DND-41 (cell line): ENCODE results near the gene KCNC1.

Experiments used
- ATAC-seq: fragments of 200-7000 bp; cut with Tn5 transposase; 3 replicates; pipeline ENCODE4 v1.9.1; 2021; ENCODE audit warnings: low read depth; ENCODE audit not compliant: insufficient read depth
- DNase-seq: peaks from one replicate; pipeline ENCODE4 v3.0.0-alpha.2; 2020
- H2AFZ ChIP-seq: 2 replicates; pipeline ENCODE4 v1.6.0; 2012; ENCODE audit warnings: low read depth, low read length
- H3K27ac ChIP-seq: 2 replicates; pipeline ENCODE4 v1.5.1; 2012; ENCODE audit warnings: low read length, inconsistent platforms
- H3K27me3 ChIP-seq: fragments of 200-600 bp; sonication (generic); 2 replicates; pipeline ENCODE4 v1.6.0; 2012; ENCODE audit warnings: low read length, mild to moderate bottlenecking, inconsistent platforms; ENCODE audit not compliant: insufficient read depth, poor library complexity
- H3K36me3 ChIP-seq: 2 replicates; pipeline ENCODE4 v1.5.1; 2012; ENCODE audit warnings: low read length, inconsistent platforms; ENCODE audit not compliant: insufficient read depth
- H3K4me1 ChIP-seq: 2 replicates; pipeline ENCODE4 v1.5.1; 2012; ENCODE audit warnings: mild to moderate bottlenecking, low read length; ENCODE audit not compliant: insufficient read depth
- H3K4me2 ChIP-seq: 2 replicates; pipeline ENCODE4 v1.6.0; 2012; ENCODE audit warnings: mild to moderate bottlenecking, moderate library complexity, low read length, inconsistent platforms; ENCODE audit not compliant: insufficient read depth
- H3K4me3 ChIP-seq, 2 experiments: fragments of 200-600 bp in 1 of 2; shearing (Covaris generic) in 1 of 2; 2 replicates each; pipeline ENCODE4 v1.5.1; 2012 to 2016; ENCODE audit warnings: inconsistent platforms in 2 of 2, low read length in 2 of 2, mild to moderate bottlenecking in 2 of 2, low read depth in 1 of 2, moderate library complexity in 1 of 2
- H3K79me2 ChIP-seq: 2 replicates; pipeline ENCODE4 v1.6.0; 2012; ENCODE audit warnings: low read length, inconsistent platforms; ENCODE audit not compliant: insufficient read depth
- H3K9ac ChIP-seq: 2 replicates; pipeline ENCODE4 v1.6.0; 2012; ENCODE audit warnings: low read depth, mild to moderate bottlenecking, inconsistent platforms, low read length, moderate library complexity
- H3K9me3 ChIP-seq: 2 replicates; pipeline ENCODE4 v1.5.1; 2012; ENCODE audit warnings: low read length, moderate library complexity, mild to moderate bottlenecking, inconsistent platforms; ENCODE audit not compliant: insufficient read depth, severe bottlenecking
- H4K20me1 ChIP-seq: 2 replicates; pipeline ENCODE4 v1.6.0; 2012; ENCODE audit warnings: low read length; ENCODE audit not compliant: insufficient read depth
- CTCF ChIP-seq: IDR thresholded peaks from 2 replicates; pipeline ENCODE4 v1.5.1; 2012; ENCODE audit warnings: borderline replicate concordance, low read length, moderate library complexity, mild to moderate bottlenecking; ENCODE audit not compliant: poor library complexity, severe bottlenecking; ENCODE audit errors: extremely low read depth
- EZH2 ChIP-seq: IDR thresholded peaks from 3 replicates; pipeline ENCODE4 v1.6.1; 2012; ENCODE audit warnings: borderline replicate concordance, low read depth, mild to moderate bottlenecking, moderate library complexity, low read length, inconsistent platforms; ENCODE audit not compliant: severe bottlenecking

KCNC1 gene

DNA sequence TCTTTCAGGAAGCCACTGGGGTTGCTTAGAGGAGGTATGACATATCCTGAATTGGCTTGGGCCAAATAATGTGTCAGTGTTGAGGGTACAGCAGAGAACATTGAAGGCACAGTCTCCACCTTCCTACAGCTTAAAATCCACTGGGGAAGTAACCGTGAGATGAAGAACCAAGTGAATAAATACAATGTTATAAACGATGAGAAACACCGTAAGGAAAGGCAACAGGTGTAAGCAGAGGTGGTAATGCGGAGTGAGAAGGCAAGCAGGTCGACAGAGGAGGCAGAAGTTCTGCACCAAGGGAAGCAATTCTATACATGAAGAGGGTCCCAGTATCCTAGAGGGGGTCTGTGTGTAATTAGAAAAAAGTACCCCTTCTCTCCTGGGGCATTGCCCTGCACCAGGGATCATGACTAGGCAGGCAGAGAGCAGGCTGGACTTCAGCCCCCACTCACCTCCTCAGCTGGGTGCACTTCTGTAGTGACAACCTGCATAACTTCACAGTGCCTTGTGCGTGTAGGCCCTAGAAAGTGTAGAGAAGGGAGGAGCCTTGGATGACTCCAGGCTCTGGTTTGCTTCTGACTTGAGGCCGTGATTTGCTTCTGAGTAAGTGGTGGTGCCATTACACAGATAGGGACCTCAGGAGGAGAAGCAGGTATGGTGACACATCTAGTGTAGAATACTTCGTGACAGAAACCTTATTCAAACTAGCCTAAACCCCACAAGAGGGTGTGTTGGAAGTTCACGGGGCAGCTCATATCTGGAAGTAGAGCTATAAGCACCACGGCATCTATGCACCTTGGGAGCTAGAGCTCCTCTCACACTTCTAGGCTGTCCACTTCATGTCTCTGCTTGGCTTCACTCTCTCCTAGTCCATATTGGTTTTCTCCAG is 10.3 kb upstream of the KCNC1 start:
- Histone ChIP-seq H3K27ac (no peak overlapping the region), H3K36me3 (no peaks in the 10 kb centered on the region), H4K20me1 (no peaks in the 10 kb centered on the region), H3K9me3 (no peaks in the 10 kb centered on the region), H3K27me3 (peaks cover 3% of the 10 kb centered on the region), H3K79me2 (no peaks in the 10 kb centered on the region), H2AFZ (no peak overlapping the region), H3K4me2 (no peak overlapping the region), H3K9ac (no peak overlapping the region), H3K4me3 (no peak overlapping the region), H3K4me1 (no peaks in the 10 kb centered on the region)
- no peak for TF ChIP-seq EZH2
- no peak for TF ChIP-seq CTCF
- DNase-seq = no peak
- no peak for ATAC-seq

GRCh38 chr11:17725174-17725573 is 9.4 kb upstream of the KCNC1 start:
- Histone ChIP-seq H3K4me2 (no peak overlapping the region), H2AFZ (no peak overlapping the region), H4K20me1 (no peaks in the 10 kb centered on the region), H3K4me3 (no peak overlapping the region), H3K79me2 (no peaks in the 10 kb centered on the region), H3K27me3 (peaks cover 3% of the 10 kb centered on the region), H3K4me1 (no peaks in the 10 kb centered on the region), H3K9me3 (no peaks in the 10 kb centered on the region), H3K36me3 (no peaks in the 10 kb centered on the region), H3K27ac (no peak overlapping the region), H3K9ac (no peak overlapping the region)
- ATAC-seq = no peak
- TF ChIP-seq EZH2 = no peak
- no peak for TF ChIP-seq CTCF
- no peak for DNase-seq

- H3K4me1 ChIP-seq = no peaks in the 10 kb centered on the region
- no peaks in the 10 kb centered on the region for H4K20me1 ChIP-seq
- no peak for ATAC-seq
- no peaks in the 10 kb centered on the region for H3K9me3 ChIP-seq
- H3K9ac ChIP-seq = no peak overlapping the region
- no peak for TF ChIP-seq EZH2
- no peak for TF ChIP-seq CTCF
- DNase-seq = no peak
- no peaks in the 10 kb centered on the region for H3K36me3 ChIP-seq
- no peak overlapping the region for H3K27ac ChIP-seq
- H3K4me3 ChIP-seq = no peak overlapping the region
- H2AFZ ChIP-seq = no peak overlapping the region
- peaks cover 3% of the 10 kb centered on the region for H3K27me3 ChIP-seq
- no peaks in the 10 kb centered on the region for H3K79me2 ChIP-seq
- no peak overlapping the region for H3K4me2 ChIP-seq
Observed at GRCh38 chr11:17730137-17730536, 4.4 kb upstream of the KCNC1 start.
